Adrenal gland (tissue), 12 donors: Measurements from ENCODE around the gene NAP1L1. TPM values are rescaled to one million over a fixed set of nuclear protein-coding genes. Genes with fewer than 3 reads are reported as not detected.

Experiments used
- DNase-seq, 7 donors: peaks; one replicate each; pipeline ENCODE4 v3.0.0-alpha.2; 2019 to 2020
- H3K27ac ChIP-seq, 5 donors: fragments of 200-600 bp; sonication (generic) in 4 of 5; 1 replicate in 3 of 5; 2 replicates in 2 of 5; pipeline versions ENCODE4 v1.5.1 to v1.8.0; 2016 to 2020; ENCODE audit warnings: mild to moderate bottlenecking in 1 of 5
- H3K27me3 ChIP-seq: fragments of 200-600 bp; 2 replicates; pipeline ENCODE4 v1.8.0; 2021
- H3K36me3 ChIP-seq, 2 donors: fragments of 200-600 bp; replicated peaks in 1 of 2; 1 replicate in 1 of 2; 2 replicates in 1 of 2; pipeline versions ENCODE4 v1.5.1 to v1.8.0; 2018 to 2022
- H3K4me1 ChIP-seq, 2 donors: fragments of 200-600 bp; replicated peaks in 1 of 2; 1 replicate in 1 of 2; 2 replicates in 1 of 2; pipeline versions ENCODE4 v1.5.1 to v1.8.0; 2018 to 2021
- H3K4me3 ChIP-seq, 4 donors: fragments of 200-600 bp; sonication (generic) in 3 of 4; one replicate each; pipeline ENCODE4 v1.5.1; 2016 to 2018
- H3K9me3 ChIP-seq, 3 donors: fragments of 200-600 bp; sonication (generic) in 1 of 3; replicated peaks in 1 of 3; 1 replicate in 2 of 3; 2 replicates in 1 of 3; pipeline versions ENCODE4 v1.5.1 to v1.8.0; 2016 to 2021
- POLR2A ChIP-seq, 2 donors: fragments of 450-650 bp; IDR thresholded peaks; one replicate each; pipeline ENCODE4 v1.6.1; 2017; ENCODE audit warnings: antibody characterized with exemption in 2 of 2, mild to moderate bottlenecking in 2 of 2, moderate library complexity in 1 of 2
- WGBS, 4 donors: extraction: QIAGEN DNeasy Blood & Tissue Kit in 2 of 4; methylation state at CpG; one replicate each; pipeline versions ENCODE4 v1.1.5 to v1.1.7; 2013 to 2017; 5-methylcytosine and 5-hydroxymethylcytosine counted together
- intact Hi-C, 2 donors: fragments of 100-400 bp; cut with DNase I; formaldehyde crosslinking; loops; one replicate each; pipeline versions ENCODE4 v1.14.1 to v1.15.0; 2022 to 2023
- polyA plus RNA-seq, 3 donors: library from polyadenylated mRNA; stranded (reverse); fragments of 200-250 nt in 2 of 3; fragments of 350-450 nt in 1 of 3; fragmentation: Illumina TruSeq in 1 of 3; extraction: RNeasy Lipid Tissue Mini Kit (QIAGEN cat#74804) in 1 of 3; gene quantifications; one replicate each; pipeline ENCODE4 v1.2.3, GENCODE V29; 2013 to 2014
- total RNA-seq, 9 donors: library from RNA; depleted of rRNA in 4 of 9; stranded (reverse); fragments of >200 nt in 4 of 9; fragments of 120-200 nt in 1 of 9; fragmentation: NEBNext Ultra II Directional in 1 of 9; extraction: Animal tissue kit (Norgen Biotek cat#: 25700) in 1 of 9; gene quantifications; one replicate each; pipeline versions ENCODE4 v1.1.0 to v1.2.4, GENCODE V29; 2013 to 2023
- TF ChIP-seq, protein P1 (sequence below), 6 experiments: fragments of 450-650 bp in 4 of 6; fragments of 200-600 bp in 2 of 6; sonication (generic) in 1 of 6; IDR thresholded peaks; 1 replicate in 5 of 6; 2 replicates in 1 of 6; pipeline versions ENCODE4 v1.5.1 to v1.8.0; 2016 to 2021; ENCODE audit warnings: antibody characterized with exemption in 6 of 6, mild to moderate bottlenecking in 2 of 6, moderate library complexity in 1 of 6
- donor health status: healthy with polysubstance abuse.
- donor health status: Bipolar disorder and iron deficiency.
- donor health status: DM: yes; HTN: yes; CAD: no.
- donor health status: DM: no; HTN: no; CAD: no.
- donor health status: DM: no; HTN: no; CAD: no.
- donor health status: DM: yes; HTN: yes; CAD: no.

Gene NAP1L1
- total and polyA plus RNA-seq, 12 donors = 216 to 518 (median 347) TPM

- 63 to 73% (median 67%) methylated on average over 1 of the region's 1 CpG for WGBS, 4 donors
- H3K9me3 ChIP-seq = no peaks in the 10 kb centered on the region
- H3K4me1 ChIP-seq = peaks cover 4 to 28% of the 10 kb centered on the region in 2 donors
- no peaks in the 10 kb centered on the region for H3K27me3 ChIP-seq
- intact Hi-C loops = no loop called here
- peak in 3 of 7 donors; percentile 24 to 37 (median 29) for DNase-seq
- no peak overlapping the region for H3K4me3 ChIP-seq
- no peaks in the 10 kb centered on the region for H3K36me3 ChIP-seq
- TF ChIP-seq POLR2A (IDR thresholded peaks at IDR 0.05) = no peak
- TF ChIP-seq, protein P1, sequence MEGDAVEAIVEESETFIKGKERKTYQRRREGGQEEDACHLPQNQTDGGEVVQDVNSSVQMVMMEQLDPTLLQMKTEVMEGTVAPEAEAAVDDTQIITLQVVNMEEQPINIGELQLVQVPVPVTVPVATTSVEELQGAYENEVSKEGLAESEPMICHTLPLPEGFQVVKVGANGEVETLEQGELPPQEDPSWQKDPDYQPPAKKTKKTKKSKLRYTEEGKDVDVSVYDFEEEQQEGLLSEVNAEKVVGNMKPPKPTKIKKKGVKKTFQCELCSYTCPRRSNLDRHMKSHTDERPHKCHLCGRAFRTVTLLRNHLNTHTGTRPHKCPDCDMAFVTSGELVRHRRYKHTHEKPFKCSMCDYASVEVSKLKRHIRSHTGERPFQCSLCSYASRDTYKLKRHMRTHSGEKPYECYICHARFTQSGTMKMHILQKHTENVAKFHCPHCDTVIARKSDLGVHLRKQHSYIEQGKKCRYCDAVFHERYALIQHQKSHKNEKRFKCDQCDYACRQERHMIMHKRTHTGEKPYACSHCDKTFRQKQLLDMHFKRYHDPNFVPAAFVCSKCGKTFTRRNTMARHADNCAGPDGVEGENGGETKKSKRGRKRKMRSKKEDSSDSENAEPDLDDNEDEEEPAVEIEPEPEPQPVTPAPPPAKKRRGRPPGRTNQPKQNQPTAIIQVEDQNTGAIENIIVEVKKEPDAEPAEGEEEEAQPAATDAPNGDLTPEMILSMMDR (IDR thresholded peaks at IDR 0.05) = no peak
- peak overlapping the region in 2 of 5 donors; percentile 24 to 40 for H3K27ac ChIP-seq
Measured at GRCh38 chr12:76026643-76027063, 57.8 kb downstream of the NAP1L1 start.

DNA sequence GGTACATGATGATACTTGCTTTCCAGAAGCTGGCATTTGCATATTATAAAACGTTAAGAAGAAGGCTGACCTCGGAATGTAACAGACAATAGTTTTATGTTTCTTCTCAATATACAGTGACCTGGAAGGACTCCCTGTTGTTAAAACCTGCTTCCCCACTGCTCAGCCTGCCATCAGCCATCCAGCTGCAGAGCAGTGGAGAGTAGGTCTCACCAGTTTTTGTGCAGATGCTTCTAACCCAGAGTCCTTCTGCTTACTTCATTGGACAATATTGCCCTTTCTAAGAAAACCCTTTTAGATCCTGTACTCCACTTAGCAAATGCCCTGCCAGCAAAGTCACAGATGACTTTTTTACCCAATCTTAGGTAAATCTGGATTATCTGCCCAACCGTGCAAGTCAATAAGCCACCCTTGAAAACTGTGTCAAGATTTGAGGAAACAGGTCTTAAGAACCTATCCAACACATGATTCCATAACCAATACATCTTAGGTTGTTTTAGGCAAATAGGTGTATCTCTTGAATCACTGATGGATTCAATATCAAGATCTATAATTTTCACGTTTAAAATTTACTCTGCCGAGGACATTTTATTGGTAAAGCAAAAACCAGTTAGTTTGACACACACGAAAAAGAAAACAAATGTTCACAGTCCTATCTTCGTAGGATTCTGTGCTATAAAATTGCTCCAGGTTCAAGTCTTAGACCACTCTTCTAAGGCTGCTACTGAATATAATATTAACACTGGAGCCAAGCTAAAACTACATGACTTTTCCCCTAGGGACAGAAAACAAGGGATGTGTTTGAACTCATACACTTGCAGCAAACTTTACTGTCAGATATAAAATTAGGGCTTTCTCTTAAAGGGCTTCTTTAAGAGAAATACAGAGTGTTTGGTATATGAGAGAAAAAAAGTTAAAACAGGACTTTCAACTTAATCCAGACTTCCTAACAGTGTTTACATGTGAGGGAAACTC lies 58.6 kb downstream of the NAP1L1 start:
- Histone ChIP-seq H3K27me3 (no peaks in the 10 kb centered on the region), H3K9me3 (no peaks in the 10 kb centered on the region), H3K27ac (peak overlapping the region in 2 of 5 donors; percentile 24 to 40), H3K4me1 (peaks cover 5 to 28% of the 10 kb centered on the region in 2 donors), H3K36me3 (no peaks in the 10 kb centered on the region), H3K4me3 (no peak overlapping the region)
- TF ChIP-seq, protein P1 (IDR thresholded peaks at IDR 0.05) = no peak
- TF ChIP-seq POLR2A (IDR thresholded peaks at IDR 0.05) = no peak
- no peak for DNase-seq
- WGBS, 4 donors = 60 to 72% (median 68%) methylated on average over 7 of the region's 7 CpGs
- intact Hi-C loops = no loop called here

- Histone ChIP-seq H3K27ac (peak overlapping the region in 2 of 5 donors; percentile 24 to 40), H3K9me3 (no peaks in the 10 kb centered on the region), H3K27me3 (no peaks in the 10 kb centered on the region), H3K36me3 (no peaks in the 10 kb centered on the region), H3K4me1 (peaks cover 11 to 35% of the 10 kb centered on the region in 2 donors), H3K4me3 (no peak overlapping the region)
- DNase-seq = no peak
- no peak for TF ChIP-seq POLR2A (IDR thresholded peaks at IDR 0.05)
- TF ChIP-seq, protein P1 (IDR thresholded peaks at IDR 0.05) = no peak
- intact Hi-C loops = no loop called here
- 56 to 59% (median 57%) methylated on average over 3 of the region's 3 CpGs for whole genome bisulfite sequencing, 4 donors
Measured at GRCh38 chr12:76024942-76025600, 59.4 kb downstream of the NAP1L1 start.

DNA sequence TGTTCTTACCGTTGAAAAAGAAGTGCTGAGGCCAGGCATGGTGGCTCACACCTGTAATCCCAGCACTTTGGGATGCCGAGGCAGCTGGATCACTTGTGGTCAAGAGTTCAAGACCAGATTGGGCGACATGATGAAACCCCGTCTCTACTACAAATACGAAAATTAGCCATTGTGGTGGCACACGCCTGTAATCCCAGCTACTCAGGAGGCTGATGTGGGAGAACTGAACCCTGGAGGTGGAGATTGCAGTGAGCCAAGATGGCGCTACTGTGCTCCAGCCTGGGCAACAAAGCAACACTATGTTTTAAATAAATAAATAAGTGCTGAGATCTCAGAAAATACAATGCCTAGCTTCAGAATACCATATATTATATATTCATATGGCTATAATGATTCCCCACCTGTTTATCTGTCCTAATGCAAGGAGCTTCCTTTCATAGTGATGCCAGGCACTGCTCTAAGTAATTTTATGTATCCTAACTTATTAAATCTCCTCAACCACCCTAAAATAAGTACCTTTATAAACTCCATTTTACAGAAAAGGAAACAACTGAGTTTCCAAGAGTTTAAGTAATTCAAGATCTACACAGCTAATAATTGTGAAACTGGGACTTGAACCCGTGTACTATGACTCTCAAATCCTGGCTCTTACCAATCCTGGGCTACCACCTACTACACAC lies 60.2 kb downstream of the NAP1L1 start:
- WGBS, 4 donors = 84 to 92% (median 88%) methylated on average over 8 of the region's 8 CpGs
- no peak for DNase-seq
- H3K27ac ChIP-seq = no peak overlapping the region
- no peaks in the 10 kb centered on the region for H3K27me3 ChIP-seq
- H3K9me3 ChIP-seq = no peaks in the 10 kb centered on the region
- TF ChIP-seq, protein P1 (IDR thresholded peaks at IDR 0.05) = no peak
- no peak for TF ChIP-seq POLR2A (IDR thresholded peaks at IDR 0.05)
- H3K4me1 ChIP-seq = peaks cover 11 to 29% of the 10 kb centered on the region in 2 donors
- H3K36me3 ChIP-seq = no peaks in the 10 kb centered on the region
- H3K4me3 ChIP-seq = no peak overlapping the region
- intact Hi-C loops = no loop called here
